D341Med (cell line): Measurements from ENCODE around the gene APOBEC3F.
"Not testable (repeated sequence)": the region's sequence is repeated elsewhere in the genome, so short reads cannot be mapped to it uniquely, and the experiment has no call there.

ENCODE experiments used
- DNase-seq: peaks from one replicate; pipeline ENCODE4 v3.0.0; 2012; ENCODE audit warnings: low spot score

Gene APOBEC3F

GRCh38 chr22:39073981-39074380 is 33.3 kb downstream of the APOBEC3F start:
- DNase-seq = no peak

GRCh38 chr22:39076155-39077025 is 35.7 kb downstream of the APOBEC3F start:
- DNase-seq = not testable (repeated sequence)

GRCh38 chr22:39077026-39077840 is 36.6 kb downstream of the APOBEC3F start, which contains the start of gene APOBEC3G:
Gene APOBEC3G, plus strand, starts transcription at chr22:39077275. Its CDS starts 87 bp downstream, at chr22:39077362.
- not testable (repeated sequence) for DNase-seq

- DNase-seq = not testable (repeated sequence)
Observed at GRCh38 chr22:39077912-39078311, 37.2 kb downstream of the APOBEC3F start.

- DNase-seq = no peak
Observed at GRCh38 chr22:39078329-39078728, 37.7 kb downstream of the APOBEC3F start.

- not testable (repeated sequence) for DNase-seq
Observed at GRCh38 chr22:39079054-39079637, 38.5 kb downstream of the APOBEC3F start.

GRCh38 chr22:39080052-39080762 is 39.5 kb downstream of the APOBEC3F start:
- DNase-seq = no peak

GRCh38 chr22:39081016-39081415 is 40.4 kb downstream of the APOBEC3F start:
- no peak for DNase-seq

- DNase-seq = no peak
Observed at GRCh38 chr22:39081598-39081997, 40.9 kb downstream of the APOBEC3F start.

- no peak for DNase-seq
Observed at GRCh38 chr22:39083212-39084165, 42.8 kb downstream of the APOBEC3F start.

GRCh38 chr22:39084666-39085065 is 44.0 kb downstream of the APOBEC3F start:
- peak; percentile 10 for DNase-seq

GRCh38 chr22:39087098-39087497 is 46.4 kb downstream of the APOBEC3F start:
- no peak for DNase-seq

- DNase-seq = peak; percentile 15
Observed at GRCh38 chr22:39087881-39088684, 47.4 kb downstream of the APOBEC3F start.

- peak; percentile 20 for DNase-seq
Observed at GRCh38 chr22:39088685-39089032, 48.0 kb downstream of the APOBEC3F start.

- peak; percentile 24 for DNase-seq
Observed at GRCh38 chr22:39089928-39090327, 49.3 kb downstream of the APOBEC3F start.

GRCh38 chr22:39090426-39091064 is 49.9 kb downstream of the APOBEC3F start:
- DNase-seq = peak; percentile 20

- peak; percentile 25 for DNase-seq
Observed at GRCh38 chr22:39091126-39092081, 50.7 kb downstream of the APOBEC3F start.
